IPS-NIHi11 (cell line): Measurements from ENCODE around the gene EDARADD.

Source experiments
- DNase-seq: peaks from one replicate; pipeline ENCODE4 v3.0.0; 2012; ENCODE audit warnings: mixed read lengths, low spot score

EDARADD gene

GRCh38 chr1:236516929-236517704 is 123.0 kb downstream of the EDARADD start:
- DNase-seq = no peak

GRCh38 chr1:236518322-236518721 is 124.2 kb downstream of the EDARADD start:
- DNase-seq = no peak

GRCh38 chr1:236520445-236521005 is 126.4 kb downstream of the EDARADD start:
- DNase-seq = no peak

GRCh38 chr1:236522937-236523703 is 129.0 kb downstream of the EDARADD start:
- DNase-seq = peak; percentile 63

- DNase-seq = peak; percentile 78
Observed at GRCh38 chr1:236523704-236524141, 129.6 kb downstream of the EDARADD start, which contains the start of gene LGALS8. LGALS8 (plus strand) TSS chr1:236523982; CDS start chr1:236526071, 2,089 bp downstream.

- DNase-seq = peak; percentile 70
Observed at GRCh38 chr1:236524142-236524894, 130.2 kb downstream of the EDARADD start.

GRCh38 chr1:236524895-236525184 is 130.8 kb downstream of the EDARADD start:
- no peak for DNase-seq

- DNase-seq = no peak
Observed at GRCh38 chr1:236526079-236526478, 132.0 kb downstream of the EDARADD start.

- DNase-seq = no peak
Observed at GRCh38 chr1:236530286-236530685, 136.2 kb downstream of the EDARADD start.

GRCh38 chr1:236530959-236531358 is 136.9 kb downstream of the EDARADD start:
- DNase-seq = no peak

- DNase-seq = no peak
Observed at GRCh38 chr1:236532850-236533249, 138.8 kb downstream of the EDARADD start.

GRCh38 chr1:236534151-236534651 is 140.1 kb downstream of the EDARADD start:
- no peak for DNase-seq
